GM23248 (cell line): ENCODE results near the gene RTKN2.

Source experiments
- EZH2 ChIP-seq: fragments of 200-600 bp; sonication (generic); IDR thresholded peaks from 2 replicates; pipeline ENCODE4 v1.6.1; 2018; ENCODE audit warnings: antibody characterized with exemption, mild to moderate bottlenecking; ENCODE audit not compliant: insufficient read depth, poor library complexity, severe bottlenecking
- EZH2phosphoT487 ChIP-seq: fragments of 200-600 bp; sonication (generic); IDR thresholded peaks from 2 replicates; pipeline ENCODE4 v1.6.1; 2018; ENCODE audit warnings: antibody characterized with exemption, moderate library complexity, mild to moderate bottlenecking, low read depth; ENCODE audit not compliant: insufficient read depth

GRCh38 chr10:62261666-62262065 is 7.0 kb downstream of the RTKN2 start:
- TF ChIP-seq EZH2phosphoT487 (no peak), EZH2 (no peak)
